GM12874 (cell line): ENCODE results near the gene AADACL4.

Source experiments
- CTCF ChIP-seq: IDR thresholded peaks from 2 replicates; pipeline ENCODE4 v1.5.1; 2011; ENCODE audit warnings: low read depth, mild to moderate bottlenecking, control low read depth, low read length, moderate library complexity; ENCODE audit not compliant: insufficient read depth

AADACL4 gene

DNA sequence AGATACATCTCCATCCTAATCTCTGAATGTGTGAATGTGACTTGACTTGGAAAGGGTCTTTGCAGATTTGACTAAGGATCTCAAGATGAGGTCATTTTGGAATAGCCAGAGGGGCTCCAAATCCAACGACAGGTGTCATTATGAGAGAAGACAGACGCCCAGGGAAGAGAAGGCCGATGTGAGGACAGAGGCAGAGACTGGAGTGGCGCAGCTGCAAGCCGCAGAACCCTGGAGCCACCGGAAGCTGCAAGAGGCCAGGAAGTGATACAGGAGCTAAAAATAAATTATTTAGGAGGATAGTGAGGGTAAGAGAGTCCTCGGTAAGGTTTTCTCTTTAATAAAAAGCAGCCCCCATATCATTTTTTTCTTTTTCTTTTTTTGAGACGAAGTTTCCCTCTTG, 9.7 kb upstream of the AADACL4 start:
- no peak for TF ChIP-seq CTCF

GRCh38 chr1:12634696-12635202, 9.1 kb upstream of the AADACL4 start:
- no peak for TF ChIP-seq CTCF

GRCh38 chr1:12636098-12636950, 7.6 kb upstream of the AADACL4 start:
- TF ChIP-seq CTCF, result no peak

DNA sequence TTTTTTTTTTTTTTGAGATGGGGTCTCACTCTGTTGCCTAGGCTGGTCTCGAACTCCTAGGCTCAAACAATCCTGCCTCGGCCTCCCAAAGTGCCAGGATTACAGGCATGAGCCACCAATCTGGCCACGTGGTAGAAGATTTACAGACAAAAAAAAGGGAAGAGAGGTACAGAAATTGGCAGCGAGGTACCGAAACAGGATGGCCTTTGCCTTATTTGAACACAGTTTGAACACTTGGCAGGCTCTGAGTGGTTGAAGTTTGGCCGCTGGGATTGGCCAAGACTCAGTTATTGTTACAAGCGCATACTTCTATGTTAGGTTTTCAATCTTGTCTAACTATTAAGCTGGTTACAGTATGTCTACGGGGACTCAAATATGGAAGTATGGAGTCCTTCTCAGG, 6.2 kb upstream of the AADACL4 start:
- no peak for TF ChIP-seq CTCF

DNA sequence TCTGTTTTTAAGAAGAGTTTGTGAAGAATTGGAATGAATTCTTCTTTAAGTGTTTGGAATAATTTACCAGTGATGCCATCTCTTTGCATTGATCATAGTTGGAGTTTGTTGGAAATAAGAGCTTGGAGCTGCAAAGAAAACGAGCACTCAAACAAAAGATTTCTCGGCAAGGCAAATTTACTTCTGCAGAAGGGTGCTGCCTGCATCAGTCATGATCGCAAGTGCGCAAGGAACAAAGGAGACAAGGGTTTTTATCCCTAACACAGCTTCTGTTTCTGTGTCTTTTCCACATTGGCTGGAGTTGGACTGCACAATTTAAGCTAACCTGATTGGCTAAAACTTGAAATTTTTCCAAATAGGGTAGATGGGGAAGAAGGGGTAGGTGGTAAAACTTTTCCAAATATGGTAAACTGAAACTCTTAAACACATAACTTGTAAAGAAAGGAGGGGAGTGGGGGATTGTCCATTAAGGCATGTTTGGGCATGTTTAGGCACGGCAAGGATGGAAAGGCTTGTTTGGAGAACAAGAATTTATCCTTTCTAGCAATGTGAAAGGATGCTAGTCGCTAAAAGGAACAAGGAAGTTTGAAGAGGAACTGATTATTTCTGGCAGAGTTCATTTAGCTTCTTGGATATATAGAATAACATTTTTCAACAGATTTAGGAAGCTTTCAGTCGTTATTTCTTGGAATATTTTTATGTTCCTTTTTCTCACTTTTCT, 3.5 kb upstream of the AADACL4 start:
- TF ChIP-seq CTCF, result no peak

DNA sequence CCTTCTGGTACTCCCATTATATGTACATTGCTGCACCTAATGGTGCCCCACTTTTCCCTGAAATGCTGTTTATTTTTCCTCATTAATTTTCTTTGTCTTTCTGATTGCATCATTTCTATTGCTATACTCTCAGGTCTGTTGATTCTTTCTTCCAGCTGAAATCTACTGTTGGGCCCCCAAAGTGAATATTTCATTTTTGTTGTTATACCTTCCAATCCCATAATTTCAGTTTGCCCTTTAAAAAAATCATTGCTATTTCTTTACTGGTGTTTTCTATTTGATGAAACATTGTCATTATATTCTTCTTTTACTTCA, 3.0 kb upstream of the AADACL4 start:
- no peak for TF ChIP-seq CTCF

DNA sequence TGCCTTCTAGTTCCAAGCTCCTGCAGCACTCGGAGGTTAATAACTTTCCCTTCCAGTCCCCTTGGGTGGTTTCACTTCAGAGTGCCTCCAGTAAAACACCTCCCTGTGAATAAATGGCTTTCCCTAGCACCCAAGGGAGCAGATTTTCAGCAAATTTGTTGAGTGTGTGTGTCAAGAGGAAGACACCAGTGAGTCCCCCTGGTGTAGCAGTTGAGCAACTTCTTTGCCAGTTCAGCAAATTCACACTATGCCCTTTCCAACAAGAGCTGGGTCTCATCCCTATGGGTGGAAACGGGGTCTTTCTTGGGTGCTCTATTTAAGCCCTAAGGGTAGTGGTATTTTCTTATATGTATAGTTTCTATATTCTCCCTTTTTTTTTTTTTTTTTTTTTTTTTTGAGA, 806 bp upstream of the AADACL4 start:
- TF ChIP-seq CTCF, result no peak
